Measurements from ENCODE around the gene NPHP4.

DNA sequence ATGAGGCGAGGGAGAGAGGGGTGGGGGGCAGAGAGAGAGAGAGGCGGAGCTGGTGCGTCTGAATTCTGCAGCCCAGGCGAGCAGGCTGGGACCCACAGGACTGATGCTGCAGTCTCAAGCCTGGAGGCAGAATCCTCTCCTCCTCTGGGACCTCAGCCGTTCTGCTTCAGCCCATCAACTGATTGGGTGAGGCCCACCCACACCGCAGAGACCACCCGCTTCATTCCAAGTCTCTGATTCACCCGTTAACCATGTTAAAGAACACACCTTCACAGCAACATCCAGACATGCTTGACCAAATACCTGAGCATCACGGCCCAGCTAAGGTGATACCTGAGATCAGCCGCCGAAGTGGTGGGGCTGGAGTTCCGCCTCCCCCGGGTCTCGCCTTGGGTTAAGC, 147.8 kb downstream of the NPHP4 start:
- TF ChIP-seq, protein P1, sequence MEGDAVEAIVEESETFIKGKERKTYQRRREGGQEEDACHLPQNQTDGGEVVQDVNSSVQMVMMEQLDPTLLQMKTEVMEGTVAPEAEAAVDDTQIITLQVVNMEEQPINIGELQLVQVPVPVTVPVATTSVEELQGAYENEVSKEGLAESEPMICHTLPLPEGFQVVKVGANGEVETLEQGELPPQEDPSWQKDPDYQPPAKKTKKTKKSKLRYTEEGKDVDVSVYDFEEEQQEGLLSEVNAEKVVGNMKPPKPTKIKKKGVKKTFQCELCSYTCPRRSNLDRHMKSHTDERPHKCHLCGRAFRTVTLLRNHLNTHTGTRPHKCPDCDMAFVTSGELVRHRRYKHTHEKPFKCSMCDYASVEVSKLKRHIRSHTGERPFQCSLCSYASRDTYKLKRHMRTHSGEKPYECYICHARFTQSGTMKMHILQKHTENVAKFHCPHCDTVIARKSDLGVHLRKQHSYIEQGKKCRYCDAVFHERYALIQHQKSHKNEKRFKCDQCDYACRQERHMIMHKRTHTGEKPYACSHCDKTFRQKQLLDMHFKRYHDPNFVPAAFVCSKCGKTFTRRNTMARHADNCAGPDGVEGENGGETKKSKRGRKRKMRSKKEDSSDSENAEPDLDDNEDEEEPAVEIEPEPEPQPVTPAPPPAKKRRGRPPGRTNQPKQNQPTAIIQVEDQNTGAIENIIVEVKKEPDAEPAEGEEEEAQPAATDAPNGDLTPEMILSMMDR (IDR thresholded peaks at IDR 0.05), result no peak
- TF ChIP-seq EP300 (IDR thresholded peaks at IDR 0.05; ENCODE audit: low read depth), result no peak
- no peak for TF ChIP-seq POLR2A (IDR thresholded peaks at IDR 0.05)

All from transverse colon (tissue), 3 donors.